ENCODE measurements around the gene GABRG1.

Gene GABRG1

DNA sequence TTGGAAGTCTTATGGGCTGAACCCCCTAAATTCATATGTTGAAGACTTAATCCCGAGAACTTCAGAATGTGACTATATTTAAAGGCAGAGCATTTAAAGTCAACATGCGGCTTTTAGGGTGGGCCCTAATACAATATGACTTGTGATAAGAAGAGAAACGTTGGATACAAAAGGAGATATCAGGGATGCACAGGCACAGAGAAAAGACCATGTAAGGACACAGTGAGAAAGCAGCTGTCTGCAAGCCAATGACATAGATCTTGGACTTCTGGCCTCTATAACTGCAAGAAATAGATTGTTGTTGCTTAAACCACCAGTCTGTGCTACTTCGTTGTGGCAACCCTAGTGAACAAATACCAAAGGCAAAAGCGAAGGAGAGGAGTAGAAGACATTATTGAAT is 42.2 kb downstream of the GABRG1 start:
- no peak overlapping the region for H4K12ac ChIP-seq (ENCODE audit: low read depth, low read length)
- no peak overlapping the region for H2BK12ac ChIP-seq (ENCODE audit: low read length)
- H3K18ac ChIP-seq (ENCODE audit: low read length) = no peak overlapping the region
- no peaks in the 10 kb centered on the region for H3K27me3 ChIP-seq (ENCODE audit: insufficient read depth, low read length)
- H3K4ac ChIP-seq (ENCODE audit: low read depth, low read length) = no peak overlapping the region
- H4K8ac ChIP-seq (ENCODE audit: low read depth, low read length) = no peak overlapping the region
- H3K9me3 ChIP-seq (ENCODE audit: insufficient read depth, low read depth, low read length) = no peaks in the 10 kb centered on the region
- no peak overlapping the region for H2AFZ ChIP-seq (ENCODE audit: insufficient read depth, low read length, poor library complexity)
- no CpG with 5 or more reads among the region's 5 CpGs for WGBS (ENCODE audit: extremely low coverage, insufficient coverage, insufficient read length)
- H3K79me1 ChIP-seq (ENCODE audit: low read length) = no peaks in the 10 kb centered on the region
- H4K91ac ChIP-seq (ENCODE audit: low read depth, low read length) = no peak overlapping the region
- no peak for DNase-seq
- no peak overlapping the region for H3K4me2 ChIP-seq (ENCODE audit: low read length)
- no peak overlapping the region for H3K14ac ChIP-seq (ENCODE audit: low read length)
- H3K79me2 ChIP-seq (ENCODE audit: control insufficient read depth, insufficient read depth, low read length, poor library complexity) = no peaks in the 10 kb centered on the region
- no peak overlapping the region for H3K27ac ChIP-seq (ENCODE audit: low read depth, low read length)
- no peak overlapping the region for H3K9ac ChIP-seq (ENCODE audit: low read length)
- H3K4me3 ChIP-seq (ENCODE audit: low read depth, low read length) = no peak overlapping the region
- no peaks in the 10 kb centered on the region for H3K4me1 ChIP-seq (ENCODE audit: control insufficient read depth in 1 of 2, insufficient read depth in 2 of 2, low read length in 2 of 2)
- H2AK5ac ChIP-seq (ENCODE audit: low read length) = no peak overlapping the region
- H3K23ac ChIP-seq (ENCODE audit: low read length) = no peak overlapping the region
- H3K36me3 ChIP-seq (ENCODE audit: control insufficient read depth in 1 of 2, insufficient read depth in 2 of 2, low read length in 2 of 2) = no peaks in the 10 kb centered on the region
- no peak overlapping the region for H2BK120ac ChIP-seq (ENCODE audit: insufficient read depth, low read length, poor library complexity)
- no peak overlapping the region for H2BK5ac ChIP-seq (ENCODE audit: low read depth, low read length, poor library complexity)

DNA sequence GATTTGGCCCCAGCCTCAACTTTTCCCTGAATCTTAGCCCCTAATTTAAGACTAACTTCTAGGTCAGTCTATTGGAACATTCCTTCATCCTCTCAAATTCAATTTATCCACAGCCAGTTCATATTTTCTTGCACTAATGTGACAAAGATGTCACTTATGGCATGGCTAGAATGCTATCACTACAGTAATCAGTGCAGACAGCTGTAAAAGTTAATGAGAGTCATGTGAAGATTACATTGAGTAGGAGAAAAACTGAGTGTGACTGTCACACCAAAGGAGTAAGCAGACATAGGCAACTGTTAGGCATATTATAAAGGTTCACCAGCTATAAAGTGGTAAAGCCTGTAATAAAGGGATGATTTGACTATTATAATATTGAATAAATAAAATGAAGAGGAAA is 42.6 kb downstream of the GABRG1 start:
- H3K9me3 ChIP-seq (ENCODE audit: insufficient read depth, low read depth, low read length) = no peaks in the 10 kb centered on the region
- no peak overlapping the region for H3K4ac ChIP-seq (ENCODE audit: low read depth, low read length)
- no peaks in the 10 kb centered on the region for H3K4me1 ChIP-seq (ENCODE audit: control insufficient read depth in 1 of 2, insufficient read depth in 2 of 2, low read length in 2 of 2)
- no peaks in the 10 kb centered on the region for H3K79me2 ChIP-seq (ENCODE audit: control insufficient read depth, insufficient read depth, low read length, poor library complexity)
- H3K79me1 ChIP-seq (ENCODE audit: low read length) = no peaks in the 10 kb centered on the region
- no peak overlapping the region for H2BK120ac ChIP-seq (ENCODE audit: insufficient read depth, low read length, poor library complexity)
- no peak overlapping the region for H3K23ac ChIP-seq (ENCODE audit: low read length)
- H3K4me3 ChIP-seq (ENCODE audit: low read depth, low read length) = no peak overlapping the region
- H4K8ac ChIP-seq (ENCODE audit: low read depth, low read length) = no peak overlapping the region
- no peak overlapping the region for H4K91ac ChIP-seq (ENCODE audit: low read depth, low read length)
- H3K4me2 ChIP-seq (ENCODE audit: low read length) = no peak overlapping the region
- H3K9ac ChIP-seq (ENCODE audit: low read length) = no peak overlapping the region
- no peak for DNase-seq
- no peaks in the 10 kb centered on the region for H3K27me3 ChIP-seq (ENCODE audit: insufficient read depth, low read length)
- H3K27ac ChIP-seq (ENCODE audit: low read depth, low read length) = no peak overlapping the region
- no peak overlapping the region for H3K18ac ChIP-seq (ENCODE audit: low read length)
- H2AK5ac ChIP-seq (ENCODE audit: low read length) = no peak overlapping the region
- no peak overlapping the region for H3K14ac ChIP-seq (ENCODE audit: low read length)
- H2BK12ac ChIP-seq (ENCODE audit: low read length) = no peak overlapping the region
- H2AFZ ChIP-seq (ENCODE audit: insufficient read depth, low read length, poor library complexity) = no peak overlapping the region
- no peak overlapping the region for H2BK5ac ChIP-seq (ENCODE audit: low read depth, low read length, poor library complexity)
- H4K12ac ChIP-seq (ENCODE audit: low read depth, low read length) = no peak overlapping the region
- H3K36me3 ChIP-seq (ENCODE audit: control insufficient read depth in 1 of 2, insufficient read depth in 2 of 2, low read length in 2 of 2) = no peaks in the 10 kb centered on the region

- no peak overlapping the region for H3K18ac ChIP-seq (ENCODE audit: low read length)
- no peaks in the 10 kb centered on the region for H3K27me3 ChIP-seq (ENCODE audit: insufficient read depth, low read length)
- H4K91ac ChIP-seq (ENCODE audit: low read depth, low read length) = no peak overlapping the region
- H2BK5ac ChIP-seq (ENCODE audit: low read depth, low read length, poor library complexity) = no peak overlapping the region
- no peak overlapping the region for H2BK12ac ChIP-seq (ENCODE audit: low read length)
- no peaks in the 10 kb centered on the region for H3K9me3 ChIP-seq (ENCODE audit: insufficient read depth, low read depth, low read length)
- no peak overlapping the region for H2BK120ac ChIP-seq (ENCODE audit: insufficient read depth, low read length, poor library complexity)
- H3K4me1 ChIP-seq (ENCODE audit: control insufficient read depth in 1 of 2, insufficient read depth in 2 of 2, low read length in 2 of 2) = no peaks in the 10 kb centered on the region
- no peak overlapping the region for H3K4me3 ChIP-seq (ENCODE audit: low read depth, low read length)
- no peak overlapping the region for H2AK5ac ChIP-seq (ENCODE audit: low read length)
- H3K4ac ChIP-seq (ENCODE audit: low read depth, low read length) = no peak overlapping the region
- no peak overlapping the region for H3K9ac ChIP-seq (ENCODE audit: low read length)
- H3K36me3 ChIP-seq (ENCODE audit: control insufficient read depth in 1 of 2, insufficient read depth in 2 of 2, low read length in 2 of 2) = no peaks in the 10 kb centered on the region
- DNase-seq = no peak
- no peaks in the 10 kb centered on the region for H3K79me1 ChIP-seq (ENCODE audit: low read length)
- no peak overlapping the region for H3K23ac ChIP-seq (ENCODE audit: low read length)
- H3K14ac ChIP-seq (ENCODE audit: low read length) = no peak overlapping the region
- H4K12ac ChIP-seq (ENCODE audit: low read depth, low read length) = no peak overlapping the region
- H3K79me2 ChIP-seq (ENCODE audit: control insufficient read depth, insufficient read depth, low read length, poor library complexity) = no peaks in the 10 kb centered on the region
- H3K27ac ChIP-seq (ENCODE audit: low read depth, low read length) = no peak overlapping the region
- no peak overlapping the region for H2AFZ ChIP-seq (ENCODE audit: insufficient read depth, low read length, poor library complexity)
- no peak overlapping the region for H4K8ac ChIP-seq (ENCODE audit: low read depth, low read length)
- no peak overlapping the region for H3K4me2 ChIP-seq (ENCODE audit: low read length)
Observed at GRCh38 chr4:46073778-46074177, 50.1 kb downstream of the GABRG1 start.

GRCh38 chr4:46051392-46051791 is 72.5 kb downstream of the GABRG1 start:
- Histone ChIP-seq H3K27ac (ENCODE audit: low read depth, low read length) (no peak overlapping the region), H3K36me3 (ENCODE audit: control insufficient read depth in 1 of 2, insufficient read depth in 2 of 2, low read length in 2 of 2) (no peaks in the 10 kb centered on the region), H4K91ac (ENCODE audit: low read depth, low read length) (no peak overlapping the region), H3K4me3 (ENCODE audit: low read depth, low read length) (no peak overlapping the region), H3K9me3 (ENCODE audit: insufficient read depth, low read depth, low read length) (no peaks in the 10 kb centered on the region), H3K4ac (ENCODE audit: low read depth, low read length) (no peak overlapping the region), H2BK5ac (ENCODE audit: low read depth, low read length, poor library complexity) (no peak overlapping the region), H2BK120ac (ENCODE audit: insufficient read depth, low read length, poor library complexity) (no peak overlapping the region), H3K4me1 (ENCODE audit: control insufficient read depth in 1 of 2, insufficient read depth in 2 of 2, low read length in 2 of 2) (no peaks in the 10 kb centered on the region), H4K8ac (ENCODE audit: low read depth, low read length) (no peak overlapping the region), H4K12ac (ENCODE audit: low read depth, low read length) (no peak overlapping the region), H3K79me2 (ENCODE audit: control insufficient read depth, insufficient read depth, low read length, poor library complexity) (no peaks in the 10 kb centered on the region), H3K4me2 (ENCODE audit: low read length) (no peak overlapping the region), H2BK12ac (ENCODE audit: low read length) (no peak overlapping the region), H3K27me3 (ENCODE audit: insufficient read depth, low read length) (no peaks in the 10 kb centered on the region), H3K18ac (ENCODE audit: low read length) (no peak overlapping the region), H3K23ac (ENCODE audit: low read length) (no peak overlapping the region), H2AFZ (ENCODE audit: insufficient read depth, low read length, poor library complexity) (no peak overlapping the region), H3K9ac (ENCODE audit: low read length) (no peak overlapping the region), H2AK5ac (ENCODE audit: low read length) (no peak overlapping the region), H3K14ac (ENCODE audit: low read length) (no peak overlapping the region), H3K79me1 (ENCODE audit: low read length) (no peaks in the 10 kb centered on the region)
- DNase-seq = no peak
- no CpG with 5 or more reads among the region's 2 CpGs for WGBS (ENCODE audit: extremely low coverage, insufficient coverage, insufficient read length)

GRCh38 chr4:46032056-46032455 is 91.8 kb downstream of the GABRG1 start:
- no peaks in the 10 kb centered on the region for H3K27me3 ChIP-seq (ENCODE audit: insufficient read depth, low read length)
- no peak overlapping the region for H3K18ac ChIP-seq (ENCODE audit: low read length)
- H3K9me3 ChIP-seq (ENCODE audit: insufficient read depth, low read depth, low read length) = no peaks in the 10 kb centered on the region
- no peak overlapping the region for H3K23ac ChIP-seq (ENCODE audit: low read length)
- H2BK12ac ChIP-seq (ENCODE audit: low read length) = no peak overlapping the region
- H3K4me2 ChIP-seq (ENCODE audit: low read length) = no peak overlapping the region
- H3K27ac ChIP-seq (ENCODE audit: low read depth, low read length) = no peak overlapping the region
- no peak overlapping the region for H3K4ac ChIP-seq (ENCODE audit: low read depth, low read length)
- H3K9ac ChIP-seq (ENCODE audit: low read length) = no peak overlapping the region
- H2AK5ac ChIP-seq (ENCODE audit: low read length) = no peak overlapping the region
- H4K8ac ChIP-seq (ENCODE audit: low read depth, low read length) = no peak overlapping the region
- no peak overlapping the region for H4K91ac ChIP-seq (ENCODE audit: low read depth, low read length)
- H4K12ac ChIP-seq (ENCODE audit: low read depth, low read length) = no peak overlapping the region
- no peak for DNase-seq
- no peak overlapping the region for H3K14ac ChIP-seq (ENCODE audit: low read length)
- WGBS (ENCODE audit: extremely low coverage, insufficient coverage, insufficient read length) = no CpG with 5 or more reads among the region's 1 CpG
- H3K79me1 ChIP-seq (ENCODE audit: low read length) = no peaks in the 10 kb centered on the region
- H2BK120ac ChIP-seq (ENCODE audit: insufficient read depth, low read length, poor library complexity) = no peak overlapping the region
- H3K79me2 ChIP-seq (ENCODE audit: control insufficient read depth, insufficient read depth, low read length, poor library complexity) = no peaks in the 10 kb centered on the region
- no peak overlapping the region for H2AFZ ChIP-seq (ENCODE audit: insufficient read depth, low read length, poor library complexity)
- no peak overlapping the region for H3K4me3 ChIP-seq (ENCODE audit: low read depth, low read length)
- H2BK5ac ChIP-seq (ENCODE audit: low read depth, low read length, poor library complexity) = no peak overlapping the region
- H3K36me3 ChIP-seq (ENCODE audit: control insufficient read depth in 1 of 2, insufficient read depth in 2 of 2, low read length in 2 of 2) = no peaks in the 10 kb centered on the region
- H3K4me1 ChIP-seq (ENCODE audit: control insufficient read depth in 1 of 2, insufficient read depth in 2 of 2, low read length in 2 of 2) = no peaks in the 10 kb centered on the region
